22Rv1 (cell line): ENCODE measurements around the gene PLEKHA4.
A peak's percentile ranks its signal among the peaks of the same experiment; 100 is the strongest.

Source experiments
- H3K27ac ChIP-seq: fragments of 450-650 bp; 2 replicates; pipeline ENCODE4 v1.5.1; 2017
- ZFX ChIP-seq: fragments of 450-650 bp; IDR thresholded peaks from 2 replicates; pipeline ENCODE4 v1.6.1; 2017; ENCODE audit warnings: antibody characterized with exemption, borderline replicate concordance
- TF ChIP-seq, protein P1 (sequence below): fragments of 450-650 bp; IDR thresholded peaks from 2 replicates; pipeline ENCODE4 v1.5.1; 2017; ENCODE audit warnings: mild to moderate bottlenecking

Gene PLEKHA4

GRCh38 chr19:48815870-48816501 is 52.4 kb downstream of the PLEKHA4 start:
- H3K27ac ChIP-seq: no peak overlapping the region
- TF ChIP-seq, protein P1, sequence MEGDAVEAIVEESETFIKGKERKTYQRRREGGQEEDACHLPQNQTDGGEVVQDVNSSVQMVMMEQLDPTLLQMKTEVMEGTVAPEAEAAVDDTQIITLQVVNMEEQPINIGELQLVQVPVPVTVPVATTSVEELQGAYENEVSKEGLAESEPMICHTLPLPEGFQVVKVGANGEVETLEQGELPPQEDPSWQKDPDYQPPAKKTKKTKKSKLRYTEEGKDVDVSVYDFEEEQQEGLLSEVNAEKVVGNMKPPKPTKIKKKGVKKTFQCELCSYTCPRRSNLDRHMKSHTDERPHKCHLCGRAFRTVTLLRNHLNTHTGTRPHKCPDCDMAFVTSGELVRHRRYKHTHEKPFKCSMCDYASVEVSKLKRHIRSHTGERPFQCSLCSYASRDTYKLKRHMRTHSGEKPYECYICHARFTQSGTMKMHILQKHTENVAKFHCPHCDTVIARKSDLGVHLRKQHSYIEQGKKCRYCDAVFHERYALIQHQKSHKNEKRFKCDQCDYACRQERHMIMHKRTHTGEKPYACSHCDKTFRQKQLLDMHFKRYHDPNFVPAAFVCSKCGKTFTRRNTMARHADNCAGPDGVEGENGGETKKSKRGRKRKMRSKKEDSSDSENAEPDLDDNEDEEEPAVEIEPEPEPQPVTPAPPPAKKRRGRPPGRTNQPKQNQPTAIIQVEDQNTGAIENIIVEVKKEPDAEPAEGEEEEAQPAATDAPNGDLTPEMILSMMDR: no peak
- TF ChIP-seq ZFX: no peak

DNA sequence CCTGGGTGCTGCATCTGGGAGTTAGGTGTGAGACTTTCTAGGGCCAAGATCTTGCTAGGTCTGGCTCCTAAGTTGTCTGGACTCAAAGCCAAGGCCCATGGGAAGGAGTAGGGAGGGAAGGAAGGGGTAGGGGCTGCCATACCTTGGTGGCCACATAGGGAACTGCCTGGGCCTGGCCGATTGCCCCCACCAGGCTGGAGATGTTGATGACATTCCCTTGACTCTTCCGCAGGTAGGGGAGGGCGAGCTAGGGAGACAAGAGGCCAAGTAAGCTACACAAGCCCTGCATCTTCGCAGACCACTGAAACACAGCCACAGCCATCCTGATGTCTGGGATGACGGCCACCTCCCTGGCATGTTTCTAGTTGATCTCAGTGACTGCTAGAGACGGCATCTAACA is 53.5 kb downstream of the PLEKHA4 start:
- no peak overlapping the region; the same call in 1 of the 2 replicates for H3K27ac ChIP-seq
- TF ChIP-seq ZFX: no peak

GRCh38 chr19:48813123-48813913 is 55.1 kb downstream of the PLEKHA4 start:
- TF ChIP-seq ZFX: no peak
- TF ChIP-seq, protein P1: peak; percentile 55
- H3K27ac ChIP-seq: peak overlapping the region; percentile 88

- TF ChIP-seq, protein P1: no peak
- no peak for TF ChIP-seq ZFX
- H3K27ac ChIP-seq: peak overlapping the region; percentile 88
These were observed 56.1 kb downstream of the PLEKHA4 start for GRCh38 chr19:48812094-48812929.

GRCh38 chr19:48810151-48810550 is 58.3 kb downstream of the PLEKHA4 start:
- no peak for TF ChIP-seq ZFX
- TF ChIP-seq, protein P1: no peak
- H3K27ac ChIP-seq: peak overlapping the region; percentile 88

DNA sequence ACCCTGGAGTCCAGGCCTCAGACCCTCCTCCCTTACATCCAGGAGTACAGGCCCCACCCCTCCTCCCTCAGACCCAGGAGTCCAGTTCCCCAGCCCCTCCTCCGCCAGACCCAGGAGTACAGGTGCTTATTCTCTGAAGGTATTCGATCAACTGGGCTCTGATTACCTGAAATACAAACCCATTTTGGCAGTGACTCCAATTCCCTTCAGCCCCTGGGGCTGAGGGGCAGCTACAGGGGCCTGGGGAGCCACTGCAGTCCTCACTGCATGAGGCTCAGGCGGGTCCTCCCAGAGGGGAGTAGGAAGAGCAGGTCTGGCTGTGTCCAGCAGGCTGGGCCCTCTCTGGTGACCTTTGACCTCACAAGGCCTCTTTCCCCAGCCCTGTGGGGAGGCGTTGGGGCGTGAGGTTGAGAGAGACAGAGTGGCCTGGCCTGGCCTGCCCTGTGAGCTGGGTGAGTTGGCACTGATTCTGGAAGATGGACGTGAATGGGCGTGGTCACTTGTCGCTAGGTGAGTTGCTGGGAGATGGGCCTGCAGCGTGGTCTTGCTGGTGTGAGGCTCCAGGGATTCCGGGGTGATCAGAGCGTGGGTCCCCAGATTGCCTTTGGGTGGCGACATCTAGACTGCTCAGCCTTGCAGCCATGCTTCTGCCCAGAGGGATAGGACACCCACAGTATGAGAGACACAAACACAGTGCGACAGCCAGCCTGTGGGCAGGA is 60.7 kb downstream of the PLEKHA4 start:
- H3K27ac ChIP-seq: no peak overlapping the region; the same call in 1 of the 2 replicates
- TF ChIP-seq ZFX: no peak
- TF ChIP-seq, protein P1: no peak
